Measurements from ENCODE around the gene SNCAIP.

- TF ChIP-seq CHD1 (IDR thresholded peaks at IDR 0.05; ENCODE audit: low read depth, low read length) (no peak), CTCF (conservative IDR thresholded peaks at IDR 0.05; ENCODE audit: low read depth, low read length) (peak; percentile 49), POLR2A (IDR thresholded peaks at IDR 0.05; ENCODE audit: low read depth, low read length) (no peak), RCOR1 (IDR thresholded peaks at IDR 0.05; ENCODE audit: insufficient replicate concordance, low read length) (no peak), MAZ (IDR thresholded peaks at IDR 0.05; ENCODE audit: borderline replicate concordance, low read depth, low read length) (no peak), USF2 (IDR thresholded peaks at IDR 0.05; ENCODE audit: low read depth, low read length) (no peak), SMC3 (IDR thresholded peaks at IDR 0.05; ENCODE audit: low read depth, low read length) (0 out of 2 replicates have a peak, but pooled peaks have one; percentile 15), MAFK (IDR thresholded peaks at IDR 0.05; ENCODE audit: low read depth, low read length) (no peak), BHLHE40 (IDR thresholded peaks at IDR 0.05; ENCODE audit: low read depth, low read length) (no peak)
Measured at GRCh38 chr5:122458278-122458872, 146.3 kb downstream of the SNCAIP start.

All from IMR-90 (cell line).